Brain microvascular endothelial cell (primary cell): ENCODE data around the gene ALPL.

Experiments
- DNase-seq: peaks from one replicate; pipeline ENCODE4 v3.0.0-alpha.2; 2020
- H3K27ac ChIP-seq: fragments of 250-450 bp; sonication (Bioruptor Pico); 2 replicates; pipeline ENCODE4 v1.5.1; 2020; ENCODE audit warnings: mild to moderate bottlenecking, moderate library complexity
- H3K27me3 ChIP-seq: fragments of 250-450 bp; sonication (Bioruptor Pico); replicated peaks from 2 replicates; pipeline ENCODE4 v1.5.1; 2020; ENCODE audit warnings: mild to moderate bottlenecking
- H3K36me3 ChIP-seq: fragments of 250-450 bp; sonication (Bioruptor Pico); replicated peaks from 2 replicates; pipeline ENCODE4 v1.5.1; 2020; ENCODE audit warnings: mild to moderate bottlenecking
- H3K4me3 ChIP-seq: 2 replicates; pipeline ENCODE4 v1.5.1; 2011; ENCODE audit warnings: low read depth, mild to moderate bottlenecking, control low read depth, low read length, moderate library complexity
- CTCF ChIP-seq: IDR thresholded peaks from 2 replicates; pipeline ENCODE4 v1.5.1; 2011; ENCODE audit warnings: low read depth, mild to moderate bottlenecking, moderate library complexity, low read length, control low read depth, inconsistent platforms; ENCODE audit errors: missing control alignments
- in situ Hi-C: cut with HindIII; loops from 2 replicates; pipeline ENCODE4 v1.10.0; 2017; ENCODE audit warnings: low sequenced_read_pairs, low pct_ligation_motif_present

The ALPL gene

GRCh38 chr1:21621761-21622436, 112.7 kb downstream of the ALPL start:
- in situ Hi-C loops, result no loop called here
- DNase-seq, result no peak
- TF ChIP-seq CTCF, result no peak
- Histone ChIP-seq H3K36me3 (no peaks in the 10 kb centered on the region), H3K27ac (no peak overlapping the region), H3K27me3 (peaks cover 17% of the 10 kb centered on the region), H3K4me3 (no peak overlapping the region)

- peak overlapping the region; percentile 30 for H3K4me3 ChIP-seq
- H3K27ac ChIP-seq, result no peak overlapping the region
- H3K36me3 ChIP-seq, result no peaks in the 10 kb centered on the region
- in situ Hi-C loops, result no loop called here
- TF ChIP-seq CTCF, result no peak
- peaks cover 17% of the 10 kb centered on the region for H3K27me3 ChIP-seq
- no peak for DNase-seq
Measured at GRCh38 chr1:21622466-21623315, 113.5 kb downstream of the ALPL start.

GRCh38 chr1:21623410-21623961, 114.3 kb downstream of the ALPL start:
- Histone ChIP-seq H3K27ac (no peak overlapping the region), H3K36me3 (no peaks in the 10 kb centered on the region), H3K27me3 (peaks cover 17% of the 10 kb centered on the region), H3K4me3 (no peak overlapping the region)
- no peak for DNase-seq
- no peak for TF ChIP-seq CTCF
- in situ Hi-C loops, result no loop called here

DNA sequence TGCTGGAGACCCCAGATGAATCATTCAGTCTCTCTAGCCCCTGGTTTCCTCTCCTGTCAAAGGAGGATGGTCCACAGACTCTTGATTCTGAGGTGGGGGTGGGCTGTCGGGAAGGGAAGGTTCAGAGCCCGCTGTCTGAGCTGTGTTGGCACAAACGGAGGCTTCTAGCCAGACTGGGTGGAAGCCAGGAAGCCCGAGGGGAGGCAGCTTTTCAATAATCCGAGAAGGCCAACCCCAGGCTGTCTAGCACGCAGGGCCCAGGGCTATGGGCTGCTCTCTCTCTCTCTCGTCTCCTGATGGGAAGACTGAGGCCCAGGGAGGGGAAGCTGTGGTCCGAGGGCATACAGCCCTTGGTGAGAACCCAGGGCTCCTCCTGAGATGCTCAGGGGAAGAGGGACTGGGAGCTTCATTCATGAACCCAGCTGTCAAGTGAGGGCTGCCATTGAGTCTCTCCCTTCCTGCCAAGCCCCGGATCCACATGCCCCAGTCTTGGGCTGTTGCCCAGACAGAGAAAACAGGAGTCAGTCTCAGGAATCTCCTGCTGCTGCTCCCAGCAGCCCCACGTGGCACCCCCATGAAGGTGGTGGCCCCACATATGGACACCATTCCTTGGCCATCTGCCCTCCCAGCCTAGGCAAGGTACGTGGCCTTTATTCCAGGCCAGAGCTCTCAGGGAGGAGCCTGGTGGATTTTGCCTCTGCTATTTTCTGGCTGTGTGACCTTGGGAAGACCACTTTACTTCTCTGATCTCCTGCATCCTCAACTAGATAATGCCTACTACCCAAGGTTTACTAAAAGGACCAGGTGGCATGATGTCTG, 115.6 kb downstream of the ALPL start:
- peaks cover 21% of the 10 kb centered on the region for H3K27me3 ChIP-seq
- H3K27ac ChIP-seq, result no peak overlapping the region
- no peak overlapping the region for H3K4me3 ChIP-seq
- no peaks in the 10 kb centered on the region for H3K36me3 ChIP-seq
- no peak for TF ChIP-seq CTCF
- no peak for DNase-seq
- in situ Hi-C loops, result no loop called here

GRCh38 chr1:21625390-21626190, 116.4 kb downstream of the ALPL start:
- H3K27ac ChIP-seq, result no peak overlapping the region
- TF ChIP-seq CTCF, result no peak
- no peak for DNase-seq
- no peaks in the 10 kb centered on the region for H3K36me3 ChIP-seq
- in situ Hi-C loops, result no loop called here
- H3K4me3 ChIP-seq, result no peak overlapping the region
- H3K27me3 ChIP-seq, result peaks cover 19% of the 10 kb centered on the region
